Esophagus squamous epithelium (tissue), 5 donors: Measurements from ENCODE around the gene OGDH. TPM values are rescaled to one million over a fixed set of nuclear protein-coding genes. Genes with fewer than 3 reads are reported as not detected.

Source experiments
- DNase-seq: peaks from one replicate; lab custom pipeline; 2025; lab: John Stamatoyannopoulos, UW
- H3K27ac ChIP-seq, 4 donors: fragments of 200-600 bp; sonication (generic); one replicate each; pipeline ENCODE4 v1.5.1; 2016 to 2019; ENCODE audit warnings: mild to moderate bottlenecking in 1 of 4
- H3K27me3 ChIP-seq, 4 donors: fragments of 200-600 bp; sonication (generic); 1 replicate in 3 of 4; 2 replicates in 1 of 4; pipeline versions ENCODE4 v1.5.1 to v1.6.0; 2017 to 2021; ENCODE audit warnings: antibody characterized with exemption in 1 of 4
- H3K36me3 ChIP-seq, 3 donors: fragments of 200-600 bp; sonication (generic); one replicate each; pipeline ENCODE4 v1.5.1; 2016 to 2019
- H3K4me1 ChIP-seq, 3 donors: fragments of 200-600 bp; sonication (generic); one replicate each; pipeline ENCODE4 v1.5.1; 2017 to 2019
- H3K4me3 ChIP-seq, 4 donors: fragments of 200-600 bp; sonication (generic); 1 replicate in 3 of 4; 2 replicates in 1 of 4; pipeline ENCODE4 v1.5.1; 2016 to 2019; ENCODE audit warnings: mild to moderate bottlenecking in 2 of 4, moderate library complexity in 1 of 4
- H3K9me3 ChIP-seq, 3 donors: fragments of 200-600 bp; sonication (generic); one replicate each; pipeline ENCODE4 v1.5.1; 2016 to 2019
- CTCF ChIP-seq, 6 experiments: fragments of 450-650 bp in 4 of 6; fragments of 200-600 bp in 2 of 6; sonication (generic) in 2 of 6; IDR thresholded peaks; one replicate each; pipeline ENCODE4 v1.5.1; 2016 to 2019; ENCODE audit warnings: antibody characterized with exemption in 6 of 6, mild to moderate bottlenecking in 4 of 6, moderate library complexity in 4 of 6
- POLR2A ChIP-seq, 4 donors: fragments of 450-650 bp; IDR thresholded peaks; one replicate each; pipeline ENCODE4 v1.6.1; 2017; ENCODE audit warnings: antibody characterized with exemption in 4 of 4, mild to moderate bottlenecking in 4 of 4, moderate library complexity in 3 of 4
- WGBS, 2 donors: methylation state at CpG; one replicate each; pipeline ENCODE4 v1.1.5; 2018; 5-methylcytosine and 5-hydroxymethylcytosine counted together
- intact Hi-C: fragments of 100-400 bp; cut with DNase I; formaldehyde crosslinking; loops from one replicate; pipeline ENCODE4 v1.15.0; 2022
- total RNA-seq, 4 donors: library from RNA; depleted of rRNA; stranded (reverse); fragments of >200 nt; gene quantifications; one replicate each; pipeline ENCODE4 v1.1.0, GENCODE V29; 2016
- donor health status: DM: yes; HTN: yes; CAD: no.

Gene OGDH
- total RNA-seq, 4 donors from 2014 or later, result 68.9 to 102 (median 89.5) TPM

- intact Hi-C loops, result no loop called here
- Histone ChIP-seq H3K27ac (peak overlapping the region in 3 of 4 donors; percentile 21 to 50 (median 45)), H3K4me1 (peaks cover 0 to 10% (median 0%) of the 10 kb centered on the region in 3 donors), H3K4me3 (no peak overlapping the region), H3K27me3 (no peaks in the 10 kb centered on the region), H3K9me3 (no peaks in the 10 kb centered on the region), H3K36me3 (no peaks in the 10 kb centered on the region)
- TF ChIP-seq CTCF (IDR thresholded peaks at IDR 0.05), result no peak
- WGBS, 2 donors, result 39 to 51% methylated on average over 5 of the region's 5 CpGs
- no peak for DNase-seq
Observed at GRCh38 chr7:44735403-44736165, 129.2 kb downstream of the OGDH start.

GRCh38 chr7:44736896-44737295, 130.5 kb downstream of the OGDH start:
- H3K4me3 ChIP-seq, result no peak overlapping the region
- H3K36me3 ChIP-seq, result no peaks in the 10 kb centered on the region
- peaks cover 0 to 10% (median 0%) of the 10 kb centered on the region in 3 donors for H3K4me1 ChIP-seq
- no peaks in the 10 kb centered on the region for H3K27me3 ChIP-seq
- H3K9me3 ChIP-seq, result no peaks in the 10 kb centered on the region
- DNase-seq, result no peak
- 82 to 85% methylated on average over 2 to 3 of the region's 3 CpGs for WGBS, 2 donors
- intact Hi-C loops, result no loop called here
- no peak for TF ChIP-seq CTCF (IDR thresholded peaks at IDR 0.05)
- TF ChIP-seq POLR2A (IDR thresholded peaks at IDR 0.05), result no peak
- no peak overlapping the region for H3K27ac ChIP-seq

GRCh38 chr7:44738051-44738723, 131.8 kb downstream of the OGDH start:
- no peak for DNase-seq
- intact Hi-C loops, result no loop called here

GRCh38 chr7:44738876-44739665, 132.6 kb downstream of the OGDH start:
- Histone ChIP-seq H3K27me3 (no peaks in the 10 kb centered on the region), H3K4me1 (peaks cover 0 to 13% (median 8%) of the 10 kb centered on the region in 3 donors), H3K4me3 (no peak overlapping the region), H3K27ac (no peak overlapping the region), H3K36me3 (no peaks in the 10 kb centered on the region), H3K9me3 (no peaks in the 10 kb centered on the region)
- TF ChIP-seq POLR2A (IDR thresholded peaks at IDR 0.05) (no peak), CTCF (IDR thresholded peaks at IDR 0.05) (no peak)
- intact Hi-C loops, result no loop called here
- no peak for DNase-seq
- WGBS, 2 donors, result 91 to 95% methylated on average over 19 to 21 of the region's 23 CpGs

More at GRCh38 chr7:44738051-44738723, 131.8 kb downstream of the OGDH start:
- Histone ChIP-seq H3K36me3 (no peaks in the 10 kb centered on the region), H3K4me3 (no peak overlapping the region), H3K9me3 (no peaks in the 10 kb centered on the region), H3K4me1 (peaks cover 0 to 12% (median under 1%) of the 10 kb centered on the region in 3 donors), H3K27ac (no peak overlapping the region), H3K27me3 (no peaks in the 10 kb centered on the region)
- 87 to 95% methylated on average over 4 of the region's 4 CpGs for WGBS, 2 donors
- no peak for TF ChIP-seq CTCF (IDR thresholded peaks at IDR 0.05)
- TF ChIP-seq POLR2A (IDR thresholded peaks at IDR 0.05), result no peak
